ENCODE data around the gene ZMIZ1.

ZMIZ1 gene

GRCh38 chr10:79069325-79070080, 737 bp downstream of the ZMIZ1 start (continued):
- TF ChIP-seq GLIS2 (tag by site-specific recombination; IDR thresholded peaks at IDR 0.05) (peak; percentile 54), ZNF664 (tag by site-specific recombination; IDR thresholded peaks at IDR 0.05) (no peak), ZNF558 (tag by site-specific recombination; IDR thresholded peaks at IDR 0.05) (no peak), ZNF404 (tag by site-specific recombination; IDR thresholded peaks at IDR 0.05) (no peak), ZEB2 (tag by site-specific recombination; IDR thresholded peaks at IDR 0.05) (0 out of 2 replicates have a peak, but pooled peaks have one; percentile 36), ATF2 (tag by site-specific recombination; IDR thresholded peaks at IDR 0.05; ENCODE audit: low read depth) (no peak), KLF7 (tag by site-specific recombination; IDR thresholded peaks at IDR 0.05; ENCODE audit: borderline replicate concordance) (no peak), ZBTB49 (tag by site-specific recombination; IDR thresholded peaks at IDR 0.05; ENCODE audit: low read depth) (no peak), ZNF292 (tag by site-specific recombination; IDR thresholded peaks at IDR 0.05; ENCODE audit: borderline replicate concordance, low read depth) (no peak), ZNF830 (tag by site-specific recombination; IDR thresholded peaks at IDR 0.05; ENCODE audit: low read depth) (no peak), ZNF239 (tag by site-specific recombination; IDR thresholded peaks at IDR 0.05) (no peak), GLIS1 (tag by site-specific recombination; IDR thresholded peaks at IDR 0.05) (peak; percentile 18; the same call in 1 of the 2 replicates), ZNF132 (tag by site-specific recombination; IDR thresholded peaks at IDR 0.05; ENCODE audit: borderline replicate concordance) (no peak), BCL6B (tag by site-specific recombination; IDR thresholded peaks at IDR 0.05) (no peak), ZNF658 (tag by site-specific recombination; IDR thresholded peaks at IDR 0.05) (no peak), OSR2 (tag by site-specific recombination; IDR thresholded peaks at IDR 0.05) (no peak), ZNF521 (tag by site-specific recombination; IDR thresholded peaks at IDR 0.05) (no peak), ZNF221 (tag by site-specific recombination; IDR thresholded peaks at IDR 0.05; ENCODE audit: borderline replicate concordance) (no peak), ZNF660 (tag by site-specific recombination; IDR thresholded peaks at IDR 0.05) (no peak), SALL2 (tag by site-specific recombination; IDR thresholded peaks at IDR 0.05; ENCODE audit: borderline replicate concordance) (no peak), ZBTB17 (tag by site-specific recombination; IDR thresholded peaks at IDR 0.05) (no peak), INSM2 (tag by site-specific recombination; IDR thresholded peaks at IDR 0.05) (no peak), PRDM10 (tag by site-specific recombination; IDR thresholded peaks at IDR 0.05) (no peak), ZNF350 (tag by site-specific recombination; IDR thresholded peaks at IDR 0.05) (no peak), ZNF157 (tag by site-specific recombination; IDR thresholded peaks at IDR 0.05) (no peak), ZNF121 (tag by site-specific recombination; IDR thresholded peaks at IDR 0.05) (no peak), ZNF274 (IDR thresholded peaks at IDR 0.05; ENCODE audit: low read length) (no peak), ZNF274 (tag by site-specific recombination; IDR thresholded peaks at IDR 0.05; ENCODE audit: borderline replicate concordance) (no peak), GLI2 (tag by site-specific recombination; IDR thresholded peaks at IDR 0.05; ENCODE audit: borderline replicate concordance, low read depth) (no peak), KLF1 (tag by site-specific recombination; IDR thresholded peaks at IDR 0.05) (no peak)

Measured in HEK293 (cell line).